ENCODE measurements around the gene TMEM129.

The TMEM129 gene

GRCh38 chr4:1721003-1721665 is at the start of gene TMEM129, which contains the start of gene TACC3:
Gene TMEM129, minus strand, starts transcription at chr4:1721323. Its CDS starts 486 bp downstream, at chr4:1720837.
Gene TACC3, plus strand, starts transcription at chr4:1721521. Its CDS starts 1,901 bp downstream, at chr4:1723422.
- DNase-seq (ENCODE audit: low spot score): peak; percentile 95
- no peak for FAIRE-seq

GRCh38 chr4:1770791-1771231 is 49.7 kb upstream of the TMEM129 start:
- no peak for DNase-seq (ENCODE audit: low spot score)
- FAIRE-seq: no peak

GRCh38 chr4:1770245-1770644 is 49.1 kb upstream of the TMEM129 start:
- DNase-seq (ENCODE audit: low spot score): no peak
- no peak for FAIRE-seq

GRCh38 chr4:1769692-1770091 is 48.6 kb upstream of the TMEM129 start:
- DNase-seq (ENCODE audit: low spot score): no peak
- FAIRE-seq: no peak

- no peak for FAIRE-seq
- no peak for DNase-seq (ENCODE audit: low spot score)
Measured at GRCh38 chr4:1768367-1769034, 47.4 kb upstream of the TMEM129 start.

GRCh38 chr4:1767770-1768366 is 46.7 kb upstream of the TMEM129 start:
- FAIRE-seq (no peak), DNase-seq (ENCODE audit: low spot score) (peak; percentile 79)

GRCh38 chr4:1767061-1767769 is 46.1 kb upstream of the TMEM129 start:
- FAIRE-seq (peak; percentile 67), DNase-seq (ENCODE audit: low spot score) (peak; percentile 36)

- FAIRE-seq (no peak), DNase-seq (ENCODE audit: low spot score) (no peak)
Measured at GRCh38 chr4:1766106-1767060, 45.3 kb upstream of the TMEM129 start.

- FAIRE-seq (peak; percentile 77), DNase-seq (ENCODE audit: low spot score) (no peak)
Measured at GRCh38 chr4:1765409-1766072, 44.4 kb upstream of the TMEM129 start.

GRCh38 chr4:1764670-1765069 is 43.5 kb upstream of the TMEM129 start:
- FAIRE-seq (no peak), DNase-seq (ENCODE audit: low spot score) (no peak)

- peak; percentile 49 for DNase-seq (ENCODE audit: low spot score)
- no peak for FAIRE-seq
Measured at GRCh38 chr4:1763550-1764080, 42.5 kb upstream of the TMEM129 start.

- DNase-seq (ENCODE audit: low spot score) (no peak), FAIRE-seq (no peak)
Measured at GRCh38 chr4:1763070-1763549, 42.0 kb upstream of the TMEM129 start.

GRCh38 chr4:1762264-1763010 is 41.3 kb upstream of the TMEM129 start:
- no peak for FAIRE-seq

GRCh38 chr4:1761130-1761689 is 40.1 kb upstream of the TMEM129 start:
- DNase-seq (ENCODE audit: low spot score) (no peak), FAIRE-seq (no peak)

More at GRCh38 chr4:1762264-1763010, 41.3 kb upstream of the TMEM129 start:
- no peak for DNase-seq (ENCODE audit: low spot score)

GRCh38 chr4:1760521-1761071 is 39.5 kb upstream of the TMEM129 start:
- FAIRE-seq (no peak), DNase-seq (ENCODE audit: low spot score) (no peak)

GRCh38 chr4:1759818-1760223 is 38.7 kb upstream of the TMEM129 start:
- FAIRE-seq (no peak), DNase-seq (ENCODE audit: low spot score) (no peak)

- no peak for FAIRE-seq
- no peak for DNase-seq (ENCODE audit: low spot score)
Measured at GRCh38 chr4:1759170-1759817, 38.2 kb upstream of the TMEM129 start.
